Thyroid gland (tissue), 4 donors: Measurements from ENCODE around the gene PRDX6. TPM values are rescaled to one million over a fixed set of nuclear protein-coding genes. Genes with fewer than 3 reads are reported as not detected.
"Not testable (repeated sequence)": the region's sequence is repeated elsewhere in the genome, so short reads cannot be mapped to it uniquely, and the experiment has no call there.

Source experiments
- DNase-seq, 2 donors: peaks; one replicate each; pipeline ENCODE4 v3.0.0-alpha.2; 2019
- H3K27ac ChIP-seq, 3 donors: fragments of 200-600 bp; sonication (generic); 1 replicate in 2 of 3; 2 replicates in 1 of 3; pipeline ENCODE4 v1.5.1; 2016 to 2019; ENCODE audit warnings: mild to moderate bottlenecking in 1 of 3, moderate library complexity in 1 of 3
- H3K27me3 ChIP-seq: fragments of 200-600 bp; sonication (generic); one replicate; pipeline ENCODE4 v1.5.1; 2019
- H3K36me3 ChIP-seq, 2 donors: fragments of 200-600 bp; sonication (generic); one replicate each; pipeline ENCODE4 v1.5.1; 2016 to 2019
- H3K4me1 ChIP-seq, 2 donors: fragments of 200-600 bp; sonication (generic); one replicate each; pipeline ENCODE4 v1.5.1; 2017 to 2019
- H3K4me3 ChIP-seq, 3 donors: fragments of 200-600 bp; sonication (generic); replicated peaks in 1 of 3; 1 replicate in 2 of 3; 2 replicates in 1 of 3; pipeline ENCODE4 v1.5.1; 2016; ENCODE audit warnings: mild to moderate bottlenecking in 1 of 3
- H3K9me3 ChIP-seq: fragments of 200-600 bp; sonication (generic); one replicate; pipeline ENCODE4 v1.5.1; 2017
- POLR2A ChIP-seq, 2 donors: fragments of 450-650 bp; IDR thresholded peaks; one replicate each; pipeline ENCODE4 v1.6.1; 2017; ENCODE audit warnings: antibody characterized with exemption in 2 of 2, mild to moderate bottlenecking in 2 of 2, moderate library complexity in 1 of 2
- WGBS, 2 donors: methylation state at CpG; one replicate each; pipeline ENCODE4 v1.1.5; 2017; 5-methylcytosine and 5-hydroxymethylcytosine counted together
- intact Hi-C: fragments of 100-400 bp; cut with DNase I; formaldehyde crosslinking; loops from one replicate; pipeline ENCODE4 v1.15.1; 2023
- total RNA-seq, 4 donors: library from RNA; depleted of rRNA; stranded (reverse); fragments of >200 nt; gene quantifications; one replicate each; pipeline ENCODE4 v1.2.3, GENCODE V29; 2016
- TF ChIP-seq, protein P1 (sequence below), 6 experiments: fragments of 200-600 bp in 3 of 6; fragments of 450-650 bp in 3 of 6; sonication (generic) in 3 of 6; IDR thresholded peaks; one replicate each; pipeline ENCODE4 v1.5.1; 2016 to 2019; ENCODE audit warnings: antibody characterized with exemption in 6 of 6, mild to moderate bottlenecking in 2 of 6, inconsistent platforms in 1 of 6, moderate library complexity in 1 of 6

PRDX6 gene
- total RNA-seq, 4 donors from 2014 or later = 161 to 301 (median 233) TPM

DNA sequence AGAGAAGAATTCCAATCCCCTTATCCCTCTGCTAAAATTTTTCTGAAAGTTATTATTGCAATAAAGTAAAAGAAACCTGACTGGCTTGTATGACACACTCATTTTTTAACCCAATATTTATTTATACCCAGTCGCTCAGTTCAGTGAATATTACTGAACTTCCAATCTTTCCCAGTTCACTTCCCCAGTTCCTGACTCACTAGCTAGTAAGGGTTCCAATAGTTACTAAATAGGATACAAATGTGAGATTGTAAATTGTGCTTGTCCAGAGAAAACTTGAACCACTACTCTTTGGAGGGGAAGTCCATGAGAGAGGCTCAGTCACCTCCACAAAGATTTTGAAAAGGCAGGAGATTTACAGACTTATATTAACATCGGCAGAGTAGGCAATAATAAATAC is 31.4 kb downstream of the PRDX6 start:
- Histone ChIP-seq H3K4me3 (no peak overlapping the region), H3K36me3 (no peaks in the 10 kb centered on the region), H3K27me3 (no peaks in the 10 kb centered on the region), H3K9me3 (no peaks in the 10 kb centered on the region), H3K4me1 (peaks cover 19 to 20% of the 10 kb centered on the region in 2 donors), H3K27ac (peak overlapping the region; percentile 79 to 96 (median 83))
- 90 to 93% methylated on average over 2 of the region's 2 CpGs for WGBS, 2 donors
- DNase-seq = no peak
- TF ChIP-seq POLR2A (IDR thresholded peaks at IDR 0.05) = no peak
- TF ChIP-seq, protein P1, sequence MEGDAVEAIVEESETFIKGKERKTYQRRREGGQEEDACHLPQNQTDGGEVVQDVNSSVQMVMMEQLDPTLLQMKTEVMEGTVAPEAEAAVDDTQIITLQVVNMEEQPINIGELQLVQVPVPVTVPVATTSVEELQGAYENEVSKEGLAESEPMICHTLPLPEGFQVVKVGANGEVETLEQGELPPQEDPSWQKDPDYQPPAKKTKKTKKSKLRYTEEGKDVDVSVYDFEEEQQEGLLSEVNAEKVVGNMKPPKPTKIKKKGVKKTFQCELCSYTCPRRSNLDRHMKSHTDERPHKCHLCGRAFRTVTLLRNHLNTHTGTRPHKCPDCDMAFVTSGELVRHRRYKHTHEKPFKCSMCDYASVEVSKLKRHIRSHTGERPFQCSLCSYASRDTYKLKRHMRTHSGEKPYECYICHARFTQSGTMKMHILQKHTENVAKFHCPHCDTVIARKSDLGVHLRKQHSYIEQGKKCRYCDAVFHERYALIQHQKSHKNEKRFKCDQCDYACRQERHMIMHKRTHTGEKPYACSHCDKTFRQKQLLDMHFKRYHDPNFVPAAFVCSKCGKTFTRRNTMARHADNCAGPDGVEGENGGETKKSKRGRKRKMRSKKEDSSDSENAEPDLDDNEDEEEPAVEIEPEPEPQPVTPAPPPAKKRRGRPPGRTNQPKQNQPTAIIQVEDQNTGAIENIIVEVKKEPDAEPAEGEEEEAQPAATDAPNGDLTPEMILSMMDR (IDR thresholded peaks at IDR 0.05) = no peak
- intact Hi-C loops = no loop called here

DNA sequence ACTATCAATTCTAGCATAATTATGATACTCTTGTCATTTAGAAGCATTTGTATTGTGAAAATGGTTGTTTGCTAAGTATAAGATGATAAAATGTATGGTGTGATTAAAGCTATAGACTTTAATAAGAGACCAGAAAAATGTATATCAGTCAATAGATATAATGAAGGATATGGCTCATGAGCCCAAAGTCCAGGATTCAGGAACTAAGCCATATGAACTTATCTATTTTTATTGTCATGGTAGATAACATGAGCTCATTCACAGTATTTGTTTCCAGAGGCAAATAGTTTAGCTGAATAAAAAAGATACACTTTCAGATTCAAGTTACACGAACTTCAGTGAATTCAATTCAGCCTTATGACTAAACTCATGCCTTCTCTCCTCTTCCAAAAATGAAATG is 32.7 kb downstream of the PRDX6 start:
- H3K9me3 ChIP-seq = no peaks in the 10 kb centered on the region
- 85 to 94% methylated on average over 1 of the region's 1 CpG for whole genome bisulfite sequencing, 2 donors
- no peak for DNase-seq
- no peaks in the 10 kb centered on the region for H3K27me3 ChIP-seq
- TF ChIP-seq, protein P1 (IDR thresholded peaks at IDR 0.05) = no peak
- TF ChIP-seq POLR2A (IDR thresholded peaks at IDR 0.05) = no peak
- H3K27ac ChIP-seq = peak overlapping the region in 1 of 3 donors; percentile 79
- H3K4me3 ChIP-seq = no peak overlapping the region
- H3K36me3 ChIP-seq = no peaks in the 10 kb centered on the region
- intact Hi-C loops = no loop called here
- peaks cover 19 to 20% of the 10 kb centered on the region in 2 donors for H3K4me1 ChIP-seq

DNA sequence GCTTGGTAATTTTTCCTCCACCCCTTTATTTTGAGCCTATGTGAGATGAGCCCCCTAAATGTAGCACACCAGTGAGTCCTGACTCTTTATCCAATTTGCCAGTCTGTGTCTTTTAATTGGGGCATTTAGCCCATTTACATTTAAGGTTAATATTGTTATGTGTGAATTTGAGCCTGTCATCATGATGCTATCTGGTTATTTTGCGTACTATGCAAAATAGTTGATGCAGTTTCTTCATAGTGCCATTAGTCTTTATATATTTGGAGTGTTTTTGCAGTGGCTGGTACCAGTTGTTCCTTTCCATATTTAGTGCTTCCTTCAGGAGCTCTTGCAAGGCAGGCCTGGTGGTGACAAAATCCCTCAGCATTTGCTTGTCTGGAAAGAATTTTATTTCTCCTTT is 37.4 kb downstream of the PRDX6 start:
- DNase-seq, intact Hi-C loops, H3K27me3 ChIP-seq: not testable (repeated sequence)

DNA sequence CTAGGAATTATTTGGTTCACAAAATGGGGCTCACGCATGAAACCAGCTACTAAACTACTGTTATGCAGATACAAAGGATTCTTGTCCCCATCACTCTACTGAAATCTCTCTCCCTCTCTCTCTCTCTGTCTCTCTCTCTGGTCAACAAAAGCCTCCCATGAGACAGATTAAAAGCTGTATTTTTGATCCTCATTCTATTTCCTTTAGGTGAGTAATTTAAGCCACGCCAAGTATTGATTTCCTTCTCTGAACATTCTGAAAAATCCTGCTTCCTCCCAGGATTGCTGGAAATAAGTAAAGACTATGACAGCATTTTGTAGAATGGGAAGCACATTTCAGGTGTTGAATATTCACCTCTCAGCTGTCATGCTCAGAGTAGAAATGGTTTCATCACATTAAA is 43.7 kb downstream of the PRDX6 start:
- Histone ChIP-seq H3K27me3 (no peaks in the 10 kb centered on the region), H3K4me3 (no peak overlapping the region), H3K9me3 (no peaks in the 10 kb centered on the region), H3K36me3 (no peaks in the 10 kb centered on the region), H3K4me1 (peaks cover 0 to 8% of the 10 kb centered on the region in 2 donors), H3K27ac (no peak overlapping the region)
- WGBS, 2 donors = 88 to 93% methylated on average over 2 of the region's 2 CpGs
- intact Hi-C loops = no loop called here
- DNase-seq = no peak
- TF ChIP-seq, protein P1 (IDR thresholded peaks at IDR 0.05) = no peak
- no peak for TF ChIP-seq POLR2A (IDR thresholded peaks at IDR 0.05)

More for the DNA sequence above, 37.4 kb downstream of the PRDX6 start:
- 90 to 97% methylated on average over 1 of the region's 1 CpG for WGBS, 2 donors
- H3K4me3 ChIP-seq, H3K36me3 ChIP-seq, H3K4me1 ChIP-seq, H3K9me3 ChIP-seq, H3K27ac ChIP-seq: not testable (repeated sequence)

DNA sequence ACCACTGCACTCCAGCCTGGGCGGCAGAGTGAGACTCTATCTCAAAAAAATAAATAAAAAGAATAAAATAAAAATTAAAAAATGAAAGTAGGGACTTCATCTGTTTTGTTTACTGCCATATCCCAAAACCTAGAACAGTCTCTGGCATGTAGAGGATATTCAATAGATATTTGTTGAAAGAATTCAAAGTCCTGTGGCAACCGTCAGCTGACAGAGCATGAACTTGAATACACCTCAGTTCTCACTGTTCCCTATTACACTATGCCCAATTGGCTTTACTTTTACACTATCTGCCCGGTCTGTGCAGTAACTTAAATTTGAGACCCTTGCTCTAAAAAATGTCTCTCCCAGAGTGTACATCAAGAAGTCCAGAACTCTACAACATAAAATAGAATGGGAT is 46.2 kb downstream of the PRDX6 start:
- intact Hi-C loops = no loop called here
- Histone ChIP-seq H3K27me3 (no peaks in the 10 kb centered on the region), H3K4me3 (no peak overlapping the region), H3K27ac (no peak overlapping the region), H3K4me1 (peaks cover 0 to 8% of the 10 kb centered on the region in 2 donors), H3K9me3 (no peaks in the 10 kb centered on the region), H3K36me3 (no peaks in the 10 kb centered on the region)
- TF ChIP-seq, protein P1 (IDR thresholded peaks at IDR 0.05) = no peak
- TF ChIP-seq POLR2A (IDR thresholded peaks at IDR 0.05) = no peak
- WGBS, 2 donors = 95 to 96% methylated on average over 3 of the region's 3 CpGs
- no peak for DNase-seq

DNA sequence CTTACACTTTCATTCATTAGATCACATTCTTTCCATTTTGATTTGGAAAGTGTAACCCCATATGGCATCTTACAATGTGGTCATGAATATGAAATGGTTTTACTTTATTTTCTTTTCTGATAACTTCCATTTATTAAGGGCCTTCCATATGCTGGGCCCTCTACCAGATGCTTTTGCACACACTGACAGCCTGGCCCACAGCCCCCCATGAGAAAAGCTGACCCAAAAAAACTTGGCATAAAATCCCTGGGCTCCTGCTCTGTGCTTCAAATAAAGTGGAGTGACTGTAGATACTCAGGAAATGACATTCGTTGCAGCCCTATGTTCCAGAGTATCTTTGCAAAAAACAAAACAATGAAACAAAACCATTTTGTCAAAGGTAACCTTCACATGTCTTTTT is 48.8 kb downstream of the PRDX6 start:
- TF ChIP-seq, protein P1 (IDR thresholded peaks at IDR 0.05) = no peak
- TF ChIP-seq POLR2A (IDR thresholded peaks at IDR 0.05) = no peak
- DNase-seq = no peak
- no peaks in the 10 kb centered on the region for H3K36me3 ChIP-seq
- H3K9me3 ChIP-seq = no peaks in the 10 kb centered on the region
- WGBS, 2 donors = 51 to 72% methylated on average over 1 of the region's 1 CpG
- no peak overlapping the region for H3K4me3 ChIP-seq
- H3K27ac ChIP-seq = no peak overlapping the region
- H3K4me1 ChIP-seq = no peaks in the 10 kb centered on the region
- intact Hi-C loops = no loop called here
- no peaks in the 10 kb centered on the region for H3K27me3 ChIP-seq
